HL-60 (cell line): Measurements from ENCODE around the gene VSX1.
A peak's percentile ranks its signal among the peaks of the same experiment; 100 is the strongest.

ENCODE experiments used
- CTCF ChIP-seq: IDR thresholded peaks from one replicate; pipeline ENCODE4 v1.5.1; 2011; ENCODE audit warnings: low read length, control low read depth, inconsistent platforms; ENCODE audit not compliant: insufficient read depth
- GABPA ChIP-seq: IDR thresholded peaks from 2 replicates; pipeline ENCODE4 v1.6.1; 2012; ENCODE audit warnings: low read depth
- POLR2AphosphoS5 ChIP-seq: IDR thresholded peaks from 2 replicates; pipeline ENCODE4 v1.6.1; 2012; ENCODE audit warnings: low read depth
- REST ChIP-seq: IDR thresholded peaks from 2 replicates; pipeline ENCODE4 v1.6.1; 2012; ENCODE audit warnings: low read depth; ENCODE audit not compliant: insufficient replicate concordance

- TF ChIP-seq CTCF (no peak), POLR2AphosphoS5 (peak; percentile 30; the same call in 1 of the 2 replicates), REST (no peak), GABPA (peak; percentile 28; the same call in 1 of the 2 replicates)
These were observed 39.1 kb downstream of the VSX1 start for GRCh38 chr20:25042531-25043498.
